Nephron progenitor cell (in vitro differentiated cells): ENCODE data around the gene DSTYK.

ENCODE experiments used
- DNase-seq: peaks from one replicate; pipeline ENCODE4 v3.0.0; 2021
- H3K27ac Mint-ChIP-seq: 2 replicates; pipeline ENCODE4 v1.8.0; 2021; ENCODE audit warnings: mild to moderate bottlenecking, moderate library complexity, mixed read lengths
- H3K27me3 Mint-ChIP-seq: 2 replicates; pipeline ENCODE4 v1.8.0; 2021; ENCODE audit warnings: mild to moderate bottlenecking, low read depth, mixed read lengths; ENCODE audit not compliant: poor library complexity
- H3K36me3 Mint-ChIP-seq: 2 replicates; pipeline ENCODE4 v1.8.0; 2021; ENCODE audit warnings: low read depth, mixed read lengths
- H3K4me1 Mint-ChIP-seq: 2 replicates; pipeline ENCODE4 v1.8.0; 2021; ENCODE audit warnings: mixed read lengths
- H3K4me3 Mint-ChIP-seq: 2 replicates; pipeline ENCODE4 v1.8.0; 2021; ENCODE audit warnings: mild to moderate bottlenecking, moderate library complexity, mixed read lengths
- H3K9me3 Mint-ChIP-seq: 2 replicates; pipeline ENCODE4 v1.8.0; 2021; ENCODE audit warnings: mild to moderate bottlenecking, moderate library complexity, mixed read lengths
- TF ChIP-seq, protein P1 (sequence below): fragments of 200-600 bp; sonication (generic); IDR thresholded peaks from 2 replicates; pipeline ENCODE4 v1.5.0; 2021; ENCODE audit warnings: antibody characterized with exemption

DSTYK gene

DNA sequence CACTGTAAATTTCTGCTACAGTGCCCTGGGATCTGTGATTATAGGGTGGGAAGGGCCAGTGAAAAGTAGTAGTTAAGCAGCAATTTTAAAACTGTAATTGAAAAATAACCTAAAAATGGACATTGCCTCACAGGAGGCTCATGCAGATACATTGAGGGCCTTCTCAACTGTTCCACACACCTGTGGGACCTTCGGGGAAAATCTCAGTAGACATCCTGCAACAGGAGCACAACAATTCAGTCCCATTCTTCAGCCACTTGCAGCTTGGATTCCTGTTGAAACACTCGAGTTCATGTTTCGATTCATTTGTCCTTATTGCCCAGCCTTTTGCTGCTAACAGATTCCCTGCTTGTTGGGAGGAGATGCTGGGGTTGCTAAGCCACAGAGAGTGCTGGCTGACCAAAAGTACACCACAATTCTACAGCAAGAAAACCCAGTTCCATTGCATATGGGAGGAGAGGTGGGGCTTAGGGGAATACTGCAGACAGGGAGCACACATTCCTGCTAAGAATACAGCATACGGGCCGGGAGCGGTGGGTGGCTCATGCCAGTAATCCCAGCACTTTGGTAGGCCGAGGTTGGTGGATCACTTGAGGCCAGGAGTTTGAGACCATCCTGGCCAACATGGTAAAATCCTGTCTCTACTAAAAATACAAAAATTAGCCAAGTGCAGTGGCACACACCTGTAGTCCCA lies 20.8 kb upstream of the DSTYK start:
- no peak overlapping the region for H3K4me3 Mint-ChIP-seq
- TF ChIP-seq, protein P1, sequence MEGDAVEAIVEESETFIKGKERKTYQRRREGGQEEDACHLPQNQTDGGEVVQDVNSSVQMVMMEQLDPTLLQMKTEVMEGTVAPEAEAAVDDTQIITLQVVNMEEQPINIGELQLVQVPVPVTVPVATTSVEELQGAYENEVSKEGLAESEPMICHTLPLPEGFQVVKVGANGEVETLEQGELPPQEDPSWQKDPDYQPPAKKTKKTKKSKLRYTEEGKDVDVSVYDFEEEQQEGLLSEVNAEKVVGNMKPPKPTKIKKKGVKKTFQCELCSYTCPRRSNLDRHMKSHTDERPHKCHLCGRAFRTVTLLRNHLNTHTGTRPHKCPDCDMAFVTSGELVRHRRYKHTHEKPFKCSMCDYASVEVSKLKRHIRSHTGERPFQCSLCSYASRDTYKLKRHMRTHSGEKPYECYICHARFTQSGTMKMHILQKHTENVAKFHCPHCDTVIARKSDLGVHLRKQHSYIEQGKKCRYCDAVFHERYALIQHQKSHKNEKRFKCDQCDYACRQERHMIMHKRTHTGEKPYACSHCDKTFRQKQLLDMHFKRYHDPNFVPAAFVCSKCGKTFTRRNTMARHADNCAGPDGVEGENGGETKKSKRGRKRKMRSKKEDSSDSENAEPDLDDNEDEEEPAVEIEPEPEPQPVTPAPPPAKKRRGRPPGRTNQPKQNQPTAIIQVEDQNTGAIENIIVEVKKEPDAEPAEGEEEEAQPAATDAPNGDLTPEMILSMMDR, result no peak

DNA sequence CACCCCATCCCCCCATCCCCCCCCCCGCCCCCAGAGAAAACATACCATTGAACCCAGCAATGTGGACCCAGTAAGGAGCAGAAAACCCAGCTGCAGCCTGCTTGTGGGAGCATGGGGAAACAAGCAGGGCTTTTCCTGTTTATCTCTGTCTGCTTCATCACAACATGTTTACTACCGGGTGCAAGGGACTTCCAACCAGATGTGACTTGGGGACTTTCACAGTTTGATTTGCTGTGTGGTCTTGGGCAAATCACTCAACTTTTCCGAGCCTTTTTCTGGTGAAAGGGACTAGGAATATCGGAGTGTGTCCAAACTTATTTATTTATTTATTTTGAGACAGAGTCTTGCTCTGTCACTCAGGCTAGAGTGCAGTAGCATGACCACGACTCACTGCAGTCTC lies 19.5 kb upstream of the DSTYK start:
- TF ChIP-seq, protein P1, result no peak
- Mint-ChIP-seq H3K4me3 (no peak overlapping the region), H3K4me1 (peaks cover 35% of the 10 kb centered on the region), H3K27me3 (peaks cover 43% of the 10 kb centered on the region), H3K27ac (no peak overlapping the region), H3K36me3 (no peaks in the 10 kb centered on the region), H3K9me3 (no peaks in the 10 kb centered on the region)
- DNase-seq, result no peak

More for the DNA sequence above, 20.8 kb upstream of the DSTYK start:
- no peak for DNase-seq
- Mint-ChIP-seq H3K27ac (no peak overlapping the region), H3K4me1 (peaks cover 26% of the 10 kb centered on the region), H3K36me3 (no peaks in the 10 kb centered on the region), H3K27me3 (peaks cover 33% of the 10 kb centered on the region), H3K9me3 (no peaks in the 10 kb centered on the region)

DNA sequence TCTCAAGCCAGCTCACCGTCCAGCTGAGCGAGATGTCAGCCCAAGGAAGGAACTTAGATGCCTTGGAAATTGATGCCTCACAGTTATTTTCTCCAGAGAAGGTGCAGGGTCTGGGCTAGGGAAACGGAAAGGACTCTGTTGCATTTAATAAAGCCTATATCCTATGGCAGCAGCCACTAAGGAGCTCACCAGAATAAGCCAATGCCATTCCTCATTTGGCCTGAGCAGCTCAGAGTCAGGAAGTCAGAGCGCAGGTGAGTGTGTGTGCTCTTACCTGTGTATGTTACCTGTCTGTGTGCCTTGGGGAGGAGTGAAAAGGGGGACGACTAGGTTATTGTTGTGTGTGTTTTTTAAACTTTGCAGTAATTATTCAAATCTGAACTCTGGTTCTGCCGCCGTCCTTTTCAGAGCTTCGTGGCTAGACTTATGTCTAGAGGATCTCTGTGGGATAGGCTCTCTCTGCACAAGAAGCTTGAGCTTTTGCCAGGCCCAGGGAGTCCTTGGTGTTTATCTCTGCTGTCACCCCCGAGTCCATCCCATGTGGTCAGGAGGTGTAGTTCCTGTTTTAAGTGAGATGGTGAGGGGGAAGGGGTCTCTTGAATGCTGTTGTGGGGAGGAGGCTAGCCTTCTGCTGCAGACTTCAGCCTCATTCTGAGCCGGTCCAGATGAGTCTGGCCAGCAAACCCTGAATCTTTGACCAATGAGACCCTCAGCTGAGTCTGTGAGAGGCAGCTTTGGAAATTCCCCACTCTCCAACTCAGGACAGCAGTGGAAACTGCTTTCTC lies 18.6 kb upstream of the DSTYK start:
- H3K9me3 Mint-ChIP-seq, result no peaks in the 10 kb centered on the region
- peaks cover 35% of the 10 kb centered on the region for H3K4me1 Mint-ChIP-seq
- TF ChIP-seq, protein P1, result no peak
- peak overlapping the region; percentile 90 for H3K4me3 Mint-ChIP-seq
- no peak for DNase-seq
- no peak overlapping the region for H3K27ac Mint-ChIP-seq
- H3K27me3 Mint-ChIP-seq, result peaks cover 47% of the 10 kb centered on the region
- no peaks in the 10 kb centered on the region for H3K36me3 Mint-ChIP-seq

DNA sequence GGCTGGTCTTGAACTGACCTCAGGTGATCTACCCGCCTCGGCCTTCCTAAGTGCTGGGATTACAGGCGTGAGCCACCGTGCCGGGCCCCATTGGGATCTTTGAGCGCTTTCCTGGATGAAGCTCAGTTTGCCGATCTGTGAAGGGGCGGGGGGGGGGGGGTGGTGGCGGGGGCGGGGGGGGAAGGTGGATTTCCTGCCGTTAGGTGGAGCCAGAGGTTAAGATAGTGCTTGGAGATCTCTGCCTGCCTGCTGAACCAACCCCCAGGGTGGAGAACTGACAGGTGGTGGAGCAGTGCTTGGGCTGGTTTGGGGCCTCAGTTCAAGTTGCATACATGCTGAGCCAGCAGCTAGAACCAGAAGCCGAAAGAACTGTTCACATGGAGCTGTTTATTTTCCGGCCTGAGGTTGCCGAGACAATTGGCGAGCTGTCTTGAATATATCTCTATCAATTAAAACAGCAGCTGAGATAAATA lies 17.9 kb upstream of the DSTYK start:
- no peaks in the 10 kb centered on the region for H3K9me3 Mint-ChIP-seq
- H3K36me3 Mint-ChIP-seq, result no peaks in the 10 kb centered on the region
- peak; percentile 43 for DNase-seq
- H3K27ac Mint-ChIP-seq, result no peak overlapping the region
- TF ChIP-seq, protein P1, result no peak
- H3K27me3 Mint-ChIP-seq, result peaks cover 49% of the 10 kb centered on the region
- peaks cover 35% of the 10 kb centered on the region for H3K4me1 Mint-ChIP-seq
- H3K4me3 Mint-ChIP-seq, result peak overlapping the region; percentile 90

DNA sequence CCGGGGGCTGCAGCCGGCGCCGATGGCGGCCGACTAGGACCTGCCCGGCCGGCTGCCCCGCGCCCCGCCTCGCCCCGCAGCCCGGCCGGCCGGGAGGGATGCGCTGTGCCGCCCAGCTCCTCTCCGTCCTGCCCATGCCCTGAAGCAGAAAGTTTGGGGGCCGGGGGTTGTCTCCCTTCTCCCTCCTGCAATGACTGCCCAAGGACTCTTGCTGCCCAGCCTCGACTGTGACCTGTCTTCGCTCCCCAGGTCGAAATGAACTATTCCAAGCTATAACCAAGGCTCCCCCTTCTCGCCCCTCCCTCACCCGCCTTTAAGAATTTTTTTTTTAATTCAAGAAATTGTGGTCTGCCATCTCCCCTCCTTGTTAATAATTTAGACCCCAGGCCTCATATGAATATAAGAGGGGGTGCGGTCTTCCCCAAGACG lies 16.6 kb upstream of the DSTYK start:
- Mint-ChIP-seq H3K36me3 (no peaks in the 10 kb centered on the region), H3K4me1 (peaks cover 35% of the 10 kb centered on the region), H3K9me3 (no peaks in the 10 kb centered on the region), H3K27me3 (peaks cover 52% of the 10 kb centered on the region), H3K4me3 (peak overlapping the region; percentile 90), H3K27ac (no peak overlapping the region)
- DNase-seq, result no peak
- TF ChIP-seq, protein P1, result no peak
